ENCODE measurements around the gene SIL1.
"Not testable (repeated sequence)": the region's sequence is repeated elsewhere in the genome, so short reads cannot be mapped to it uniquely, and the experiment has no call there.

SIL1 gene

GRCh38 chr5:139197710-139198669 is at the start of gene SIL1:
Gene SIL1 (minus strand): TSS chr5:139198368. CDS start chr5:139127843, 70,525 bp downstream.
- DNase-seq (ENCODE audit: low read depth in 1 of 2, low spot score in 1 of 2), result peak; percentile 94 to 95

- DNase-seq (ENCODE audit: low read depth in 1 of 2, low spot score in 1 of 2), result peak in 1 of 2 donors; percentile 11
Observed at GRCh38 chr5:139246394-139246793, 48.2 kb upstream of the SIL1 start.

GRCh38 chr5:139245637-139246339 is 47.6 kb upstream of the SIL1 start:
- no peak for DNase-seq (ENCODE audit: low read depth in 1 of 2, low spot score in 1 of 2)

GRCh38 chr5:139243425-139243970 is 45.3 kb upstream of the SIL1 start:
- no peak for DNase-seq (ENCODE audit: low read depth in 1 of 2, low spot score in 1 of 2)

GRCh38 chr5:139241139-139241538 is 43.0 kb upstream of the SIL1 start:
- no peak for DNase-seq (ENCODE audit: low read depth in 1 of 2, low spot score in 1 of 2)

- no peak for DNase-seq (ENCODE audit: low read depth in 1 of 2, low spot score in 1 of 2)
Observed at GRCh38 chr5:139236479-139236878, 38.3 kb upstream of the SIL1 start.

GRCh38 chr5:139232147-139232724 is 34.1 kb upstream of the SIL1 start:
- no peak for DNase-seq (ENCODE audit: low read depth in 1 of 2, low spot score in 1 of 2)

GRCh38 chr5:139228201-139228803 is 30.1 kb upstream of the SIL1 start:
- DNase-seq (ENCODE audit: low read depth in 1 of 2, low spot score in 1 of 2), result no peak

- no peak for DNase-seq (ENCODE audit: low read depth in 1 of 2, low spot score in 1 of 2)
Observed at GRCh38 chr5:139226131-139226530, 28.0 kb upstream of the SIL1 start.

- DNase-seq (ENCODE audit: low read depth in 1 of 2, low spot score in 1 of 2), result no peak
Observed at GRCh38 chr5:139223481-139223880, 25.3 kb upstream of the SIL1 start.

GRCh38 chr5:139222346-139222745 is 24.2 kb upstream of the SIL1 start:
- DNase-seq (ENCODE audit: low read depth in 1 of 2, low spot score in 1 of 2), result no peak

GRCh38 chr5:139218038-139218437 is 19.9 kb upstream of the SIL1 start:
- not testable (repeated sequence) for DNase-seq (ENCODE audit: low read depth in 1 of 2, low spot score in 1 of 2)

- DNase-seq (ENCODE audit: low read depth in 1 of 2, low spot score in 1 of 2), result no peak
Observed at GRCh38 chr5:139215107-139215975, 17.2 kb upstream of the SIL1 start.

- DNase-seq (ENCODE audit: low read depth in 1 of 2, low spot score in 1 of 2), result no peak
Observed at GRCh38 chr5:139214646-139215045, 16.5 kb upstream of the SIL1 start.

- no peak for DNase-seq (ENCODE audit: low read depth in 1 of 2, low spot score in 1 of 2)
Observed at GRCh38 chr5:139212906-139213305, 14.7 kb upstream of the SIL1 start.

- DNase-seq (ENCODE audit: low read depth in 1 of 2, low spot score in 1 of 2), result no peak
Observed at GRCh38 chr5:139212486-139212885, 14.3 kb upstream of the SIL1 start.

GRCh38 chr5:139210585-139210984 is 12.4 kb upstream of the SIL1 start:
- DNase-seq (ENCODE audit: low read depth in 1 of 2, low spot score in 1 of 2), result no peak

GRCh38 chr5:139207297-139208000 is 9.3 kb upstream of the SIL1 start:
- DNase-seq (ENCODE audit: low read depth in 1 of 2, low spot score in 1 of 2), result no peak

- no peak for DNase-seq (ENCODE audit: low read depth in 1 of 2, low spot score in 1 of 2)
Observed at GRCh38 chr5:139205586-139205985, 7.4 kb upstream of the SIL1 start.
